ENCODE results near the gene STAB2. TPM values are rescaled to one million over a fixed set of nuclear protein-coding genes. Genes with fewer than 3 reads are reported as not detected.

STAB2 gene
- total and polyA plus RNA-seq, 2 of the 8 experiments (the other 6 are each of a cell fraction or from before 2014, with no cell fraction given) = not detected

GRCh38 chr12:103798586-103798985, 211.5 kb downstream of the STAB2 start:
- H3K79me2 ChIP-seq (ENCODE audit: control insufficient read depth in 1 of 2, insufficient read depth in 2 of 2, low read length in 2 of 2) = no peaks in the 10 kb centered on the region
- WGBS, 2 experiments (ENCODE audit: extremely low coverage in 1 of 2, insufficient coverage in 1 of 2, insufficient read length in 1 of 2, insufficient replicate concordance in 2 of 2, low coverage in 1 of 2, low lambda C conversion rate in 2 of 2, missing lambda C conversion rate in 1 of 2) = 93% methylated on average over 4 of the region's 4 CpGs; no CpG with 5 or more reads in 1 of the 2 experiments
- no peaks in the 10 kb centered on the region for H3K27me3 ChIP-seq (replicated peaks in 1 of 4; ENCODE audit: control insufficient read depth in 3 of 4, extremely low read depth in 1 of 4, insufficient read depth in 3 of 4, low read length in 3 of 4)
- no peak overlapping the region for H3K4me3 ChIP-seq (ENCODE audit: extremely low read depth in 1 of 4, insufficient read depth in 2 of 4, low read depth in 3 of 4, low read length in 4 of 4)
- ChIA-PET POLR2A (ENCODE audit: partially characterized antibody) (no interaction called here), CTCF (ENCODE audit: partially characterized antibody) (no interaction called here)
- no peak overlapping the region for H4K8ac ChIP-seq (ENCODE audit: extremely low read depth, insufficient read depth, low read length)
- H3K27ac ChIP-seq (ENCODE audit: low read depth, low read length) = no peak overlapping the region
- no peak overlapping the region for H4K91ac ChIP-seq (replicated peaks; ENCODE audit: insufficient read length, low read length)
- H3K18ac ChIP-seq (ENCODE audit: extremely low read depth, low read length) = no peak overlapping the region
- no peak overlapping the region for H3K4ac ChIP-seq (replicated peaks; ENCODE audit: insufficient read length, low read depth, low read length)
- H2BK5ac ChIP-seq (ENCODE audit: low read depth, low read length) = no peak overlapping the region
- no peak overlapping the region for H4K5ac ChIP-seq (ENCODE audit: insufficient read length, low read depth, low read length)
- DNase-seq (ENCODE audit: low read depth in 1 of 2, low spot score in 2 of 2) = no peak
- peaks cover 0 to 13% (median 3%) of the 10 kb centered on the region in 4 experiments; a peak in 5 of 8 replicates for H3K36me3 ChIP-seq (ENCODE audit: control insufficient read depth in 2 of 4, insufficient read depth in 4 of 4, low read length in 3 of 4)
- TF ChIP-seq NRF1 (IDR thresholded peaks at IDR 0.05; ENCODE audit: low read depth, low read length) = no peak
- no peak for TF ChIP-seq ZNF274 (IDR thresholded peaks at IDR 0.05; ENCODE audit: borderline replicate concordance, extremely low read depth, low read length)
- TF ChIP-seq KDM5A (IDR thresholded peaks at IDR 0.05; ENCODE audit: low read length) = no peak
- TF ChIP-seq RBBP5 (IDR thresholded peaks at IDR 0.05; ENCODE audit: borderline replicate concordance, low read depth, low read length) = no peak
- TF ChIP-seq SIRT6 (IDR thresholded peaks at IDR 0.05; ENCODE audit: low read length) = no peak
- no peak for TF ChIP-seq BACH1 (IDR thresholded peaks at IDR 0.05; ENCODE audit: low read length)
- no peak for TF ChIP-seq GTF2F1 (IDR thresholded peaks at IDR 0.05; ENCODE audit: borderline replicate concordance, low read depth, low read length)
- no peak for TF ChIP-seq SRF (IDR thresholded peaks at IDR 0.05; ENCODE audit: low read depth, low read length)
- TF ChIP-seq BCL11A (IDR thresholded peaks at IDR 0.05; ENCODE audit: low read depth in 2 of 2, low read length in 2 of 2) = no peak
- TF ChIP-seq ASH2L (IDR thresholded peaks at IDR 0.05; ENCODE audit: low read length) = no peak
- no peak for TF ChIP-seq JUN (IDR thresholded peaks at IDR 0.05; ENCODE audit: low read depth, low read length)
- no peak for TF ChIP-seq MAX (IDR thresholded peaks at IDR 0.05)
- no peak for TF ChIP-seq SP2 (IDR thresholded peaks at IDR 0.05; ENCODE audit: low read length)
- H3K23ac ChIP-seq (ENCODE audit: insufficient read length) = no peak overlapping the region
- no peak overlapping the region for H2AK5ac ChIP-seq (ENCODE audit: low read depth, low read length)
- peaks cover 0 to 8% (median 2%) of the 10 kb centered on the region in 4 experiments; a peak in 4 of 7 replicates for H3K4me1 ChIP-seq (replicated peaks in 1 of 4; ENCODE audit: control insufficient read depth in 3 of 4, insufficient read depth in 4 of 4, low read length in 3 of 4)
- H3K9me3 ChIP-seq (ENCODE audit: insufficient read depth in 2 of 2, low read depth in 1 of 2, low read length in 1 of 2) = no peaks in the 10 kb centered on the region
- no peak overlapping the region for H2BK12ac ChIP-seq (ENCODE audit: low read depth, low read length)
- no peak for FAIRE-seq
- peaks cover 0 to 3% of the 10 kb centered on the region in 2 experiments for H4K20me1 ChIP-seq (replicated peaks in 1 of 2; ENCODE audit: control insufficient read depth in 1 of 2, insufficient read depth in 2 of 2, low read length in 2 of 2)
- no peak overlapping the region for H3K4me2 ChIP-seq (ENCODE audit: insufficient read depth in 1 of 2, low read depth in 2 of 2, low read length in 2 of 2)
- H3K56ac ChIP-seq (replicated peaks; ENCODE audit: insufficient read length, low read depth, low read length) = no peak overlapping the region
- no peak overlapping the region for H2BK20ac ChIP-seq (ENCODE audit: low read length)
- H3K79me1 ChIP-seq (ENCODE audit: low read depth, low read length) = no peaks in the 10 kb centered on the region
- no peak overlapping the region for H2BK15ac ChIP-seq (ENCODE audit: low read length)
- H2AFZ ChIP-seq (ENCODE audit: low read length) = no peak overlapping the region
- no peak overlapping the region for H3K9ac ChIP-seq (replicated peaks in 1 of 4; ENCODE audit: extremely low read depth in 1 of 4, low read depth in 3 of 4, low read length in 3 of 4)
- H2BK120ac ChIP-seq (replicated peaks; ENCODE audit: low read depth, low read length) = no peak overlapping the region
- no peaks in the 10 kb centered on the region for H3K23me2 ChIP-seq (ENCODE audit: low read depth, low read length)
- no peak overlapping the region for H3K14ac ChIP-seq (ENCODE audit: insufficient read length)
